ENCODE results near the gene STARD10. TPM values are rescaled to one million over a fixed set of nuclear protein-coding genes. Genes with fewer than 3 reads are reported as not detected.

Gene STARD10
- total RNA-seq, 6 experiments from 2014 or later: 282 to 525 (median 330) TPM

DNA sequence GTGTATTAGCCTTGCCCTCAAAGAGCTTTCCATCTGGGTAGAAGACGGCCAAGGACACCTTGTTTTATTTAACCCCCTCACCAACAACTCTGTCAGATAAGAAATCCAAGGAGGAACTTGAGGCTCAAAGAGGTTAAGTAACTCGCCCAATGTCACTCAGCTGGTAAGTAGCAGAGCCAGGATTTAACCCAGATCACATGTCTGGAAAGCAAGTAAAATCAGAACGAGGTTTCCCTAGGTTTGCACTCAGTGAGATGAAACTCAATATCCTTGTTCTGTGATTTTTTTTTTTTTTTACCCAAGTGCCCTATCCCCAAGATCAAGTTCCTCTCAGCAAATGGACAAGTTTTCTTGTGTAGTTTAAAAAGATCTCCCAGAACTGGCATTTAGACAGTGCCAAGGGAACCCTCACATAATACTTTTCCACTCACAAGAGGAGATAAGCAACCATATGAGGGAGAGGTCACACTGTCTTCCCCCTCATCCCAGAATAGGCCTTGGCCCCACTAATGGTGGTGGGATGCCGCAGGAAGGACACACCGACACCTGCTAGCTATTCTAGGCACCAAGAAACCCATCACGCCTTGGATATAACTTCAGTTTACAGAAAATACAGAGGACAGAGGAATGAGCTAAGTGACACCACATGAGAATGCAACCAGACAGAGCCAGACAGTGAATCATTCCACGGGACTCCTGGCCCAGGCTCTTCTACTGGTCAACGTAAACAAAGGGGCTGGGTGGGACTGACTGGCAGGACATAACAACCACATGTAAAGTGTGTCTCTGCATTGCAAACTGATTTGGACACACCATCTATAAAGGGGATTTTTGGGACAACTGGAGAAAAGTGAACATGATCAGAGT is 33.1 kb downstream of the STARD10 start:
- no peak overlapping the region for H3K4me3 ChIP-seq
- H3K36me3 ChIP-seq: peaks cover 0 to 55% (median 18%) of the 10 kb centered on the region in 4 donors
- H3K27me3 ChIP-seq: no peaks in the 10 kb centered on the region
- DNase-seq (no peak), ATAC-seq (peak in 1 of 4 donors; percentile 30)
- peaks cover 0 to 26% (median 3%) of the 10 kb centered on the region in 4 donors for H3K4me1 ChIP-seq
- TF ChIP-seq POLR2A (IDR thresholded peaks at IDR 0.05): no peak
- TF ChIP-seq, protein P1, sequence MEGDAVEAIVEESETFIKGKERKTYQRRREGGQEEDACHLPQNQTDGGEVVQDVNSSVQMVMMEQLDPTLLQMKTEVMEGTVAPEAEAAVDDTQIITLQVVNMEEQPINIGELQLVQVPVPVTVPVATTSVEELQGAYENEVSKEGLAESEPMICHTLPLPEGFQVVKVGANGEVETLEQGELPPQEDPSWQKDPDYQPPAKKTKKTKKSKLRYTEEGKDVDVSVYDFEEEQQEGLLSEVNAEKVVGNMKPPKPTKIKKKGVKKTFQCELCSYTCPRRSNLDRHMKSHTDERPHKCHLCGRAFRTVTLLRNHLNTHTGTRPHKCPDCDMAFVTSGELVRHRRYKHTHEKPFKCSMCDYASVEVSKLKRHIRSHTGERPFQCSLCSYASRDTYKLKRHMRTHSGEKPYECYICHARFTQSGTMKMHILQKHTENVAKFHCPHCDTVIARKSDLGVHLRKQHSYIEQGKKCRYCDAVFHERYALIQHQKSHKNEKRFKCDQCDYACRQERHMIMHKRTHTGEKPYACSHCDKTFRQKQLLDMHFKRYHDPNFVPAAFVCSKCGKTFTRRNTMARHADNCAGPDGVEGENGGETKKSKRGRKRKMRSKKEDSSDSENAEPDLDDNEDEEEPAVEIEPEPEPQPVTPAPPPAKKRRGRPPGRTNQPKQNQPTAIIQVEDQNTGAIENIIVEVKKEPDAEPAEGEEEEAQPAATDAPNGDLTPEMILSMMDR (IDR thresholded peaks at IDR 0.05): no peak
- WGBS (ENCODE audit: insufficient coverage, low coverage, low lambda C conversion rate, missing lambda C conversion rate): 77% methylated on average over 7 of the region's 8 CpGs
- no peaks in the 10 kb centered on the region for H3K9me3 ChIP-seq
- no peak overlapping the region for H3K27ac ChIP-seq
- intact Hi-C loops (cut with DNase I): no loop called here

DNA sequence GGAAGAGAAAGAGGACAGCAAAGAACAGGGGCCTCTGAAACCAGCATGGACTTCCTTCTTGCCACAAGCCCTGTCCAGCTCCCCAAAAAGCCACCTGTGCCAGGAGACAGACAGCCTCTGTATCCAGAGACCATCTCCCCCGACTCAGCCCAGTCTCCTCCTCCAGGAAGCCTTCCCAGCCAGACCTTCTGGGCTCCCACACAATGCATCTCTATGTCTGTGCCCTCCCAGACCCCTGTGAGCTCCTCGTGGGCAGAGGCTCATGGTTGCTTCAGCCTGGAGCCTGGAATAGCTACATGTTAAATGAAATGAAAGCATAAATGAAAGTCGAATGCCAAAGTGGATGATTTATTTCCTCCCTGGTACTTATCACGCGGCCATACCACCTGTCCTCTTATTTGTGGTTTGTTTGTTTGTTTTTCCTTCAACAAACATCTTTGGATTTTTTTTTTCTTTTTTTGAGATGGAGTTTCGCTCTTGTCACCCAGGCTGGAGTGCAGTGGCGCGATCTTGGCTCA is 34.3 kb downstream of the STARD10 start:
- Histone ChIP-seq H3K27ac (no peak overlapping the region), H3K36me3 (peaks cover 0 to 61% (median 21%) of the 10 kb centered on the region in 4 donors), H3K27me3 (no peaks in the 10 kb centered on the region), H3K9me3 (no peaks in the 10 kb centered on the region), H3K4me3 (no peak overlapping the region), H3K4me1 (peaks cover 0 to 17% (median 0%) of the 10 kb centered on the region in 4 donors)
- WGBS (ENCODE audit: insufficient coverage, low coverage, low lambda C conversion rate, missing lambda C conversion rate): 82% methylated on average over 7 of the region's 8 CpGs
- intact Hi-C loops (cut with DNase I): no loop called here
- TF ChIP-seq, protein P1 (IDR thresholded peaks at IDR 0.05): no peak
- no peak for TF ChIP-seq POLR2A (IDR thresholded peaks at IDR 0.05)
- DNase-seq: no peak
- ATAC-seq: no peak

DNA sequence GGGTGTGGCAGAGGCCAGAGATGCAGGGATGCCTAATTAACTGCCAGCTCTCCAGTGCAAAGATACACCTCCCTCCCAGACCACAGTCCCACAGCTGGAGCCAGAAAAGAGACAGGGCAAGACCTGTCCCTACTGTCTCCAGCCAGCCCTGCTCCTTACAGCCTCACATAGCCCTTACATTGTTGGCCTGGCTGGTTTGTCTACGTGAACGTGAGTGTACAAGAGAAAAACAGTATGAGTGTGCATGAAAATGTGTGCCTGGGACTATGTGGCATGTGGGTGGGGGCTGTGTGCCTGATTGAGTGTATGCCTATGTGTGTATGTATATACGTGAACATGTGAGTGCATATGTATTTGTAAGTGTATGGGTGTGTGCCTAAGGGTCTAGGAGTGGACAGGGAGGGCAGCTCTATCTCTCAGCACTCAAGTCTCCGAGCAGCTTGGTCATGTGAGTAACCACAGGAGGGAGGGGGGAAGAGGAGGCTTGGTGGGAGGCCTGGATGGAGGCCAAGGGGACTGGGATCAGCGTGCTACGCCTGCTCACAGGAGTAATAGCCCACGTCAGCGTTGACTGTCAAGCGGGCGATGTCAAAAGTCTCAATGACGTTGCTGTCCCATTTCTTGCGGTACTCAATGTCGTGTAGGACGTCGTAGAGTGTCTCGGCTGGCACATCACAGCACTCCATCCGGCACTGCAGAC is 35.0 kb downstream of the STARD10 start:
- Histone ChIP-seq H3K27ac (no peak overlapping the region), H3K9me3 (no peaks in the 10 kb centered on the region), H3K4me1 (peaks cover 0 to 15% (median 0%) of the 10 kb centered on the region in 4 donors), H3K27me3 (no peaks in the 10 kb centered on the region), H3K4me3 (no peak overlapping the region), H3K36me3 (peaks cover 0 to 59% (median 25%) of the 10 kb centered on the region in 4 donors)
- DNase-seq (no peak), ATAC-seq (peak in 1 of 4 donors; percentile 6)
- intact Hi-C loops (cut with DNase I): no loop called here
- TF ChIP-seq, protein P1 (IDR thresholded peaks at IDR 0.05): no peak
- 73% methylated on average over 4 of the region's 17 CpGs for WGBS (ENCODE audit: insufficient coverage, low coverage, low lambda C conversion rate, missing lambda C conversion rate)

DNA sequence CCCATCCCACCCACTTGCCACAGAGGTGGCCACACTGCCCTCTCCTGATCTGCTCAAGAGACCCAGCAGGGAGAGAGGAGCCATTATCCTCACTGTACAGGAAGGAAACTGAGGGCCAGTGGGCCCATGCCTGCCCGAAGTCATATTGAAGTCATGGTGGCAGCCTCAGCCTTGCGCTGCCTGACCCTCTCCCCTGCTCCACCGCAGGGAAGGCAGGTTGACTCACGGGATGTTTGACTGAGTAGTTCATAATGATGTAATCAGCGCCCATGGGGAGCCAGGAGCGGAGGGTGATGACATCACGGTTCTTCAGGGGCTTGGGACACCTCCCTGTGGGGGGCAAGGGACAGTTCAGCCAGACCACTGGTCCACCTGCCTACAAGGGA is 35.5 kb downstream of the STARD10 start:
- H3K4me3 ChIP-seq: no peak overlapping the region

More for the DNA sequence above, 35.5 kb downstream of the STARD10 start:
- WGBS (ENCODE audit: insufficient coverage, low coverage, low lambda C conversion rate, missing lambda C conversion rate): 85% methylated on average over 3 of the region's 7 CpGs
- Histone ChIP-seq H3K27me3 (no peaks in the 10 kb centered on the region), H3K27ac (no peak overlapping the region), H3K36me3 (peaks cover 0 to 59% (median 25%) of the 10 kb centered on the region in 4 donors), H3K9me3 (no peaks in the 10 kb centered on the region), H3K4me1 (peaks cover 0 to 15% (median 2%) of the 10 kb centered on the region in 4 donors)
- intact Hi-C loops (cut with DNase I): no loop called here
- ATAC-seq: no peak
- no peak for TF ChIP-seq POLR2A (IDR thresholded peaks at IDR 0.05)
- TF ChIP-seq, protein P1 (IDR thresholded peaks at IDR 0.05): no peak
- no peak for DNase-seq
